Panc1 (cell line): ENCODE results near the gene HYDIN.
"Not testable (repeated sequence)": the region's sequence is repeated elsewhere in the genome, so short reads cannot be mapped to it uniquely, and the experiment has no call there.

Experiments used
- CTCF ChIP-seq: fragments of 450-650 bp; IDR thresholded peaks from 2 replicates; pipeline ENCODE4 v1.5.1; 2017; ENCODE audit warnings: mild to moderate bottlenecking
- POLR2AphosphoS5 ChIP-seq: IDR thresholded peaks from 2 replicates; pipeline ENCODE4 v1.6.1; 2012; ENCODE audit warnings: mild to moderate bottlenecking, low read depth, low read length, moderate library complexity
- REST ChIP-seq, 2 experiments: IDR thresholded peaks; 2 replicates each; pipeline ENCODE4 v1.6.1; 2011 to 2012; ENCODE audit warnings: low read depth in 2 of 2, control low read depth in 1 of 2, low read length in 1 of 2, mild to moderate bottlenecking in 1 of 2, moderate library complexity in 1 of 2; ENCODE audit not compliant: insufficient read depth in 1 of 2
- TCF7L2 ChIP-seq: IDR thresholded peaks from 2 replicates; pipeline ENCODE4 v1.6.1; 2011; ENCODE audit warnings: mild to moderate bottlenecking, low read depth, low read length, inconsistent platforms

- not testable (repeated sequence) for TF ChIP-seq CTCF; TCF7L2; POLR2AphosphoS5; REST (IDR thresholded peaks at IDR 0.05; ENCODE audit: insufficient read depth in 1 of 2, low read depth in 2 of 2, low read length in 1 of 2)
These were observed 407.8 kb downstream of the HYDIN start for GRCh38 chr16:70822734-70823133.
